IPS-18a (cell line): ENCODE results near the gene ABLIM2.
A peak's percentile ranks its signal among the peaks of the same experiment; 100 is the strongest.

Source experiments
- H3K27ac ChIP-seq: one replicate; pipeline ENCODE4 v1.5.1; 2013; ENCODE audit warnings: low read length
- H3K27me3 ChIP-seq: one replicate; pipeline ENCODE4 v1.6.1; 2013; ENCODE audit warnings: mild to moderate bottlenecking, low read length; ENCODE audit not compliant: control insufficient read depth, insufficient read depth
- H3K36me3 ChIP-seq: one replicate; pipeline ENCODE4 v1.6.1; 2013; ENCODE audit warnings: low read depth, low read length; ENCODE audit not compliant: control insufficient read depth
- H3K4me1 ChIP-seq: one replicate; pipeline ENCODE4 v1.6.1; 2013; ENCODE audit warnings: low read depth, low read length; ENCODE audit not compliant: control insufficient read depth
- H3K4me3 ChIP-seq: one replicate; pipeline ENCODE4 v1.5.1; 2013; ENCODE audit warnings: low read length
- H3K9ac ChIP-seq: one replicate; pipeline ENCODE4 v1.6.1; 2013; ENCODE audit warnings: mild to moderate bottlenecking, low read length, moderate library complexity
- H3K9me3 ChIP-seq: one replicate; pipeline ENCODE4 v1.6.1; 2013; ENCODE audit warnings: low read depth, low read length; ENCODE audit not compliant: control insufficient read depth

Gene ABLIM2

GRCh38 chr4:7938609-7939376, 219.8 kb downstream of the ABLIM2 start:
- peak overlapping the region; percentile 39 for H3K9ac ChIP-seq
- no peaks in the 10 kb centered on the region for H3K36me3 ChIP-seq
- H3K4me1 ChIP-seq: peaks cover 10% of the 10 kb centered on the region
- H3K27me3 ChIP-seq: peaks cover 9% of the 10 kb centered on the region
- H3K9me3 ChIP-seq: no peaks in the 10 kb centered on the region
- peak overlapping the region; percentile 71 for H3K4me3 ChIP-seq
- H3K27ac ChIP-seq: no peak overlapping the region

- Histone ChIP-seq H3K9me3 (no peaks in the 10 kb centered on the region), H3K9ac (no peak overlapping the region), H3K4me3 (peak overlapping the region; percentile 71), H3K36me3 (no peaks in the 10 kb centered on the region), H3K27me3 (peaks cover 9% of the 10 kb centered on the region), H3K4me1 (peaks cover 10% of the 10 kb centered on the region), H3K27ac (no peak overlapping the region)
These were observed 220.4 kb downstream of the ABLIM2 start for GRCh38 chr4:7938266-7938608.

GRCh38 chr4:7937006-7937405, 221.6 kb downstream of the ABLIM2 start:
- no peak overlapping the region for H3K4me3 ChIP-seq
- H3K9me3 ChIP-seq: no peaks in the 10 kb centered on the region
- H3K9ac ChIP-seq: no peak overlapping the region
- no peak overlapping the region for H3K27ac ChIP-seq
- peaks cover 10% of the 10 kb centered on the region for H3K4me1 ChIP-seq
- H3K27me3 ChIP-seq: peaks cover 9% of the 10 kb centered on the region
- H3K36me3 ChIP-seq: no peaks in the 10 kb centered on the region

- Histone ChIP-seq H3K9me3 (no peaks in the 10 kb centered on the region), H3K27me3 (peaks cover 9% of the 10 kb centered on the region), H3K4me3 (no peak overlapping the region), H3K4me1 (peaks cover 13% of the 10 kb centered on the region), H3K9ac (no peak overlapping the region), H3K36me3 (no peaks in the 10 kb centered on the region), H3K27ac (no peak overlapping the region)
These were observed 224.7 kb downstream of the ABLIM2 start for GRCh38 chr4:7933651-7934510.

- Histone ChIP-seq H3K9ac (no peak overlapping the region), H3K27me3 (no peaks in the 10 kb centered on the region), H3K36me3 (no peaks in the 10 kb centered on the region), H3K9me3 (no peaks in the 10 kb centered on the region), H3K27ac (no peak overlapping the region), H3K4me3 (no peak overlapping the region), H3K4me1 (peaks cover 13% of the 10 kb centered on the region)
These were observed 226.3 kb downstream of the ABLIM2 start for GRCh38 chr4:7932287-7932686.

- Histone ChIP-seq H3K9ac (no peak overlapping the region), H3K9me3 (no peaks in the 10 kb centered on the region), H3K27me3 (no peaks in the 10 kb centered on the region), H3K36me3 (no peaks in the 10 kb centered on the region), H3K4me3 (no peak overlapping the region), H3K27ac (no peak overlapping the region), H3K4me1 (peaks cover 13% of the 10 kb centered on the region)
These were observed 229.3 kb downstream of the ABLIM2 start for GRCh38 chr4:7929118-7929951.

- no peaks in the 10 kb centered on the region for H3K36me3 ChIP-seq
These were observed 229.9 kb downstream of the ABLIM2 start for GRCh38 chr4:7928711-7929110.

GRCh38 chr4:7926822-7927221, 231.8 kb downstream of the ABLIM2 start:
- Histone ChIP-seq H3K9me3 (no peaks in the 10 kb centered on the region), H3K9ac (no peak overlapping the region), H3K4me3 (no peak overlapping the region), H3K36me3 (no peaks in the 10 kb centered on the region), H3K27me3 (no peaks in the 10 kb centered on the region), H3K4me1 (peaks cover 13% of the 10 kb centered on the region), H3K27ac (no peak overlapping the region)

More at GRCh38 chr4:7928711-7929110, 229.9 kb downstream of the ABLIM2 start:
- Histone ChIP-seq H3K9me3 (no peaks in the 10 kb centered on the region), H3K27ac (no peak overlapping the region), H3K27me3 (no peaks in the 10 kb centered on the region), H3K4me3 (no peak overlapping the region), H3K4me1 (peaks cover 13% of the 10 kb centered on the region), H3K9ac (no peak overlapping the region)

GRCh38 chr4:7924570-7924969, 234.0 kb downstream of the ABLIM2 start:
- no peaks in the 10 kb centered on the region for H3K36me3 ChIP-seq
- no peak overlapping the region for H3K27ac ChIP-seq
- H3K9me3 ChIP-seq: no peaks in the 10 kb centered on the region
- H3K4me1 ChIP-seq: peaks cover 7% of the 10 kb centered on the region
- no peak overlapping the region for H3K9ac ChIP-seq
- H3K4me3 ChIP-seq: no peak overlapping the region
- no peaks in the 10 kb centered on the region for H3K27me3 ChIP-seq

GRCh38 chr4:7924163-7924562, 234.4 kb downstream of the ABLIM2 start:
- no peak overlapping the region for H3K4me3 ChIP-seq
- peaks cover 3% of the 10 kb centered on the region for H3K4me1 ChIP-seq
- no peaks in the 10 kb centered on the region for H3K27me3 ChIP-seq
- no peak overlapping the region for H3K27ac ChIP-seq
- no peaks in the 10 kb centered on the region for H3K9me3 ChIP-seq
- H3K36me3 ChIP-seq: no peaks in the 10 kb centered on the region
- no peak overlapping the region for H3K9ac ChIP-seq

- Histone ChIP-seq H3K27ac (no peak overlapping the region), H3K27me3 (no peaks in the 10 kb centered on the region), H3K4me1 (peaks cover 2% of the 10 kb centered on the region), H3K36me3 (no peaks in the 10 kb centered on the region), H3K9me3 (no peaks in the 10 kb centered on the region), H3K4me3 (no peak overlapping the region), H3K9ac (no peak overlapping the region)
These were observed 236.1 kb downstream of the ABLIM2 start for GRCh38 chr4:7922466-7922865.
